ENCODE measurements around the gene LEKR1. TPM values are rescaled to one million over a fixed set of nuclear protein-coding genes. Genes with fewer than 3 reads are reported as not detected.

LEKR1 gene
- total and polyA plus RNA-seq, 7 donors: 0.12 to 0.79 (median 0.32) TPM; not detected in 2

GRCh38 chr3:157058392-157059071, 232.4 kb downstream of the LEKR1 start:
- no peak for TF ChIP-seq CTCF (IDR thresholded peaks at IDR 0.05)
- no peak for DNase-seq
- intact Hi-C loops (cut with DNase I): no loop called here
- Histone ChIP-seq H3K36me3 (ENCODE audit: insufficient read depth in 1 of 2, low read depth in 1 of 2) (no peaks in the 10 kb centered on the region), H3K4me3 (no peak overlapping the region), H3K9me3 (no peaks in the 10 kb centered on the region), H3K4me1 (no peaks in the 10 kb centered on the region), H3K27ac (no peak overlapping the region), H3K27me3 (ENCODE audit: insufficient read depth in 3 of 3, low read length in 2 of 3) (no peaks in the 10 kb centered on the region)
- ATAC-seq: no peak
- 82 to 87% (median 83%) methylated on average over 2 of the region's 2 CpGs for WGBS, 3 donors

GRCh38 chr3:157059181-157059580, 233.0 kb downstream of the LEKR1 start:
- no peaks in the 10 kb centered on the region for H3K9me3 ChIP-seq
- no peak overlapping the region for H3K4me3 ChIP-seq
- no peaks in the 10 kb centered on the region for H3K36me3 ChIP-seq (ENCODE audit: insufficient read depth in 1 of 2, low read depth in 1 of 2)
- intact Hi-C loops (cut with DNase I): no loop called here
- H3K27me3 ChIP-seq (ENCODE audit: insufficient read depth in 3 of 3, low read length in 2 of 3): no peaks in the 10 kb centered on the region
- ATAC-seq: no peak
- H3K27ac ChIP-seq: no peak overlapping the region
- DNase-seq: no peak
- no peaks in the 10 kb centered on the region for H3K4me1 ChIP-seq
- WGBS, 3 donors: 86 to 94% (median 90%) methylated on average over 1 of the region's 1 CpG
- no peak for TF ChIP-seq CTCF (IDR thresholded peaks at IDR 0.05)

GRCh38 chr3:157059661-157060060, 233.5 kb downstream of the LEKR1 start:
- Histone ChIP-seq H3K4me1 (no peaks in the 10 kb centered on the region), H3K4me3 (no peak overlapping the region), H3K27ac (no peak overlapping the region), H3K27me3 (ENCODE audit: insufficient read depth in 3 of 3, low read length in 2 of 3) (no peaks in the 10 kb centered on the region), H3K9me3 (no peaks in the 10 kb centered on the region), H3K36me3 (ENCODE audit: insufficient read depth in 1 of 2, low read depth in 1 of 2) (no peaks in the 10 kb centered on the region)
- DNase-seq (no peak), ATAC-seq (no peak)
- no peak for TF ChIP-seq CTCF (IDR thresholded peaks at IDR 0.05)
- intact Hi-C loops (cut with DNase I): no loop called here

GRCh38 chr3:157061265-157061664, 235.1 kb downstream of the LEKR1 start:
- WGBS, 3 donors: 50 to 76% (median 68%) methylated on average over 1 of the region's 1 CpG
- Histone ChIP-seq H3K36me3 (ENCODE audit: insufficient read depth in 1 of 2, low read depth in 1 of 2) (no peaks in the 10 kb centered on the region), H3K9me3 (no peaks in the 10 kb centered on the region), H3K4me1 (no peaks in the 10 kb centered on the region), H3K27ac (no peak overlapping the region), H3K27me3 (ENCODE audit: insufficient read depth in 3 of 3, low read length in 2 of 3) (no peaks in the 10 kb centered on the region), H3K4me3 (no peak overlapping the region)
- ATAC-seq: no peak
- no peak for DNase-seq
- intact Hi-C loops (cut with DNase I): no loop called here
- TF ChIP-seq CTCF (IDR thresholded peaks at IDR 0.05): no peak

- TF ChIP-seq CTCF (IDR thresholded peaks at IDR 0.05): no peak
- Histone ChIP-seq H3K4me3 (no peak overlapping the region), H3K36me3 (ENCODE audit: insufficient read depth in 1 of 2, low read depth in 1 of 2) (no peaks in the 10 kb centered on the region), H3K27ac (no peak overlapping the region), H3K4me1 (no peaks in the 10 kb centered on the region), H3K27me3 (ENCODE audit: insufficient read depth in 3 of 3, low read length in 2 of 3) (no peaks in the 10 kb centered on the region), H3K9me3 (no peaks in the 10 kb centered on the region)
- DNase-seq (no peak), ATAC-seq (no peak)
- intact Hi-C loops (cut with DNase I): no loop called here
- 71 to 84% (median 80%) methylated on average over 5 of the region's 5 CpGs for WGBS, 3 donors
Measured at GRCh38 chr3:157063469-157063868, 237.3 kb downstream of the LEKR1 start.

Measured in psoas muscle (tissue), 8 donors.